Muscle layer of colon (tissue), 2 donors: ENCODE data around the gene MXD1.
"Not testable (repeated sequence)": the region's sequence is repeated elsewhere in the genome, so short reads cannot be mapped to it uniquely, and the experiment has no call there.

Experiments
- H3K27ac ChIP-seq: one replicate; pipeline ENCODE4 v1.7.0; 2013; ENCODE audit warnings: low read depth, mild to moderate bottlenecking, low read length, moderate library complexity
- H3K27me3 ChIP-seq, 2 donors: one replicate each; pipeline ENCODE4 v1.7.0; 2013; ENCODE audit warnings: low read length in 2 of 2, mild to moderate bottlenecking in 2 of 2; ENCODE audit not compliant: insufficient read depth in 2 of 2, control insufficient read depth in 1 of 2
- H3K36me3 ChIP-seq: one replicate; pipeline ENCODE4 v1.7.0; 2013; ENCODE audit warnings: mild to moderate bottlenecking, low read length; ENCODE audit not compliant: insufficient read depth
- H3K4me1 ChIP-seq: one replicate; pipeline ENCODE4 v1.7.0; 2013; ENCODE audit warnings: mild to moderate bottlenecking, low read length; ENCODE audit not compliant: insufficient read depth
- H3K4me3 ChIP-seq, 2 donors: one replicate each; pipeline ENCODE4 v1.7.0; 2013; ENCODE audit warnings: low read length in 2 of 2, low read depth in 1 of 2, mild to moderate bottlenecking in 1 of 2, moderate library complexity in 1 of 2
- H3K9ac ChIP-seq: one replicate; pipeline ENCODE4 v1.7.0; 2013; ENCODE audit warnings: low read length
- H3K9me3 ChIP-seq: one replicate; pipeline ENCODE4 v1.7.0; 2013; ENCODE audit warnings: mild to moderate bottlenecking, low read length
- donor health status: abdominal sarcoma.
- donor health status: Adenocarcinoma of cecum.

MXD1 gene

GRCh38 chr2:69947325-69947931 lies 32.5 kb downstream of the MXD1 start:
- H3K9ac ChIP-seq, result no peak overlapping the region
- no peak overlapping the region for H3K27ac ChIP-seq
- no peak overlapping the region for H3K4me3 ChIP-seq
- no peaks in the 10 kb centered on the region for H3K4me1 ChIP-seq
- H3K36me3 ChIP-seq, result peaks cover 17% of the 10 kb centered on the region
- peaks cover 0 to 8% of the 10 kb centered on the region in 2 donors for H3K27me3 ChIP-seq
- no peaks in the 10 kb centered on the region for H3K9me3 ChIP-seq

- Histone ChIP-seq H3K27me3 (peaks cover 0 to 8% of the 10 kb centered on the region in 2 donors), H3K4me3 (no peak overlapping the region), H3K4me1 (no peaks in the 10 kb centered on the region), H3K9ac (no peak overlapping the region), H3K36me3 (peaks cover 10% of the 10 kb centered on the region), H3K9me3 (no peaks in the 10 kb centered on the region), H3K27ac (no peak overlapping the region)
Measured at GRCh38 chr2:69948032-69948962, 33.4 kb downstream of the MXD1 start.

- Histone ChIP-seq H3K27me3 (peaks cover 0 to 8% of the 10 kb centered on the region in 2 donors), H3K4me3 (no peak overlapping the region), H3K9me3 (no peaks in the 10 kb centered on the region), H3K4me1 (no peaks in the 10 kb centered on the region), H3K9ac (no peak overlapping the region), H3K36me3 (peaks cover 2% of the 10 kb centered on the region), H3K27ac (no peak overlapping the region)
Measured at GRCh38 chr2:69948963-69949645, 34.2 kb downstream of the MXD1 start.

- H3K4me3 ChIP-seq, result no peak overlapping the region
- no peaks in the 10 kb centered on the region for H3K4me1 ChIP-seq
- no peaks in the 10 kb centered on the region for H3K9me3 ChIP-seq
- no peaks in the 10 kb centered on the region for H3K36me3 ChIP-seq
- peaks cover 0 to 8% of the 10 kb centered on the region in 2 donors for H3K27me3 ChIP-seq
- no peak overlapping the region for H3K27ac ChIP-seq
- H3K9ac ChIP-seq, result no peak overlapping the region
Measured at GRCh38 chr2:69950241-69950640, 35.3 kb downstream of the MXD1 start.

- H3K4me1 ChIP-seq, H3K36me3 ChIP-seq, H3K27me3 ChIP-seq, H3K9ac ChIP-seq, H3K27ac ChIP-seq, H3K4me3 ChIP-seq, H3K9me3 ChIP-seq: not testable (repeated sequence)
Measured at GRCh38 chr2:69950671-69951070, 35.8 kb downstream of the MXD1 start.

- H3K27ac ChIP-seq, result no peak overlapping the region
Measured at GRCh38 chr2:69952336-69953115, 37.6 kb downstream of the MXD1 start.

GRCh38 chr2:69954084-69954483 lies 39.2 kb downstream of the MXD1 start:
- Histone ChIP-seq H3K9me3 (no peaks in the 10 kb centered on the region), H3K9ac (no peak overlapping the region), H3K4me3 (no peak overlapping the region), H3K4me1 (no peaks in the 10 kb centered on the region), H3K27ac (no peak overlapping the region), H3K27me3 (peaks cover 0 to under 1% of the 10 kb centered on the region in 2 donors), H3K36me3 (no peaks in the 10 kb centered on the region)

More at GRCh38 chr2:69952336-69953115, 37.6 kb downstream of the MXD1 start:
- H3K4me1 ChIP-seq, result no peaks in the 10 kb centered on the region
- no peaks in the 10 kb centered on the region for H3K36me3 ChIP-seq
- H3K4me3 ChIP-seq, result no peak overlapping the region
- H3K9ac ChIP-seq, result no peak overlapping the region
- peaks cover 0 to 8% of the 10 kb centered on the region in 2 donors for H3K27me3 ChIP-seq
- no peaks in the 10 kb centered on the region for H3K9me3 ChIP-seq

- Histone ChIP-seq H3K9me3 (no peaks in the 10 kb centered on the region), H3K36me3 (no peaks in the 10 kb centered on the region), H3K27ac (no peak overlapping the region), H3K4me3 (no peak overlapping the region), H3K9ac (no peak overlapping the region), H3K27me3 (no peaks in the 10 kb centered on the region), H3K4me1 (no peaks in the 10 kb centered on the region)
Measured at GRCh38 chr2:69955029-69955428, 40.1 kb downstream of the MXD1 start.

- Histone ChIP-seq H3K9ac (no peak overlapping the region), H3K36me3 (no peaks in the 10 kb centered on the region), H3K27ac (no peak overlapping the region), H3K9me3 (no peaks in the 10 kb centered on the region), H3K27me3 (no peaks in the 10 kb centered on the region), H3K4me3 (no peak overlapping the region), H3K4me1 (no peaks in the 10 kb centered on the region)
Measured at GRCh38 chr2:69956475-69956979, 41.6 kb downstream of the MXD1 start.

- no peaks in the 10 kb centered on the region for H3K4me1 ChIP-seq
- no peaks in the 10 kb centered on the region for H3K36me3 ChIP-seq
- H3K27ac ChIP-seq, result no peak overlapping the region
- H3K9ac ChIP-seq, result no peak overlapping the region
- no peaks in the 10 kb centered on the region for H3K9me3 ChIP-seq
- no peak overlapping the region for H3K4me3 ChIP-seq
- no peaks in the 10 kb centered on the region for H3K27me3 ChIP-seq
Measured at GRCh38 chr2:69957965-69958364, 43.1 kb downstream of the MXD1 start.

GRCh38 chr2:69958480-69958879 lies 43.6 kb downstream of the MXD1 start:
- H3K27me3 ChIP-seq, result no peaks in the 10 kb centered on the region
- no peaks in the 10 kb centered on the region for H3K4me1 ChIP-seq
- no peak overlapping the region for H3K9ac ChIP-seq
- H3K27ac ChIP-seq, result no peak overlapping the region
- no peaks in the 10 kb centered on the region for H3K36me3 ChIP-seq
- H3K4me3 ChIP-seq, result no peak overlapping the region
- H3K9me3 ChIP-seq, result no peaks in the 10 kb centered on the region
